Stomach (tissue), 9 donors: ENCODE measurements around the gene LUZP2. TPM values are rescaled to one million over a fixed set of nuclear protein-coding genes. Genes with fewer than 3 reads are reported as not detected.

Source experiments
- DNase-seq, 2 donors: peaks; one replicate each; pipeline versions ENCODE4 v3.0.0 to v3.0.0-alpha.2; 2013 to 2019
- H3K27ac ChIP-seq, 5 donors: fragments of 200-600 bp in 4 of 5; sonication (generic) in 4 of 5; one replicate each; pipeline ENCODE4 v1.5.1; 2013 to 2019; ENCODE audit warnings: mild to moderate bottlenecking in 1 of 5, moderate library complexity in 1 of 5
- H3K27me3 ChIP-seq, 3 donors: fragments of 200-600 bp; sonication (generic); one replicate each; pipeline ENCODE4 v1.5.1; 2017 to 2019; ENCODE audit warnings: mixed run types in 1 of 3
- H3K36me3 ChIP-seq, 4 donors: fragments of 200-600 bp; sonication (generic); 1 replicate in 3 of 4; 2 replicates in 1 of 4; pipeline ENCODE4 v1.5.1; 2016 to 2019
- H3K4me1 ChIP-seq, 4 donors: fragments of 200-600 bp; sonication (generic); one replicate each; pipeline ENCODE4 v1.5.1; 2016 to 2019
- H3K4me3 ChIP-seq, 4 donors: fragments of 200-600 bp; sonication (generic) in 3 of 4; one replicate each; pipeline ENCODE4 v1.5.1; 2016 to 2019; ENCODE audit warnings: mild to moderate bottlenecking in 1 of 4
- H3K9me3 ChIP-seq, 4 donors: fragments of 200-600 bp; sonication (generic); one replicate each; pipeline ENCODE4 v1.5.1; 2016 to 2019
- CTCF ChIP-seq, 7 experiments: fragments of 450-650 bp in 4 of 7; fragments of 200-600 bp in 3 of 7; sonication (generic) in 3 of 7; IDR thresholded peaks; one replicate each; pipeline ENCODE4 v1.5.1; 2016 to 2019; ENCODE audit warnings: antibody characterized with exemption in 7 of 7, control low read depth in 2 of 7, mild to moderate bottlenecking in 1 of 7
- EP300 ChIP-seq: sonication (generic); formaldehyde crosslinking; IDR thresholded peaks from one replicate; pipeline ENCODE4 v1.6.1; 2017; ENCODE audit warnings: antibody characterized with exemption
- POLR2A ChIP-seq, 4 donors: fragments of 450-650 bp; IDR thresholded peaks; one replicate each; pipeline ENCODE4 v1.6.1; 2016; ENCODE audit warnings: antibody characterized with exemption in 4 of 4, control low read depth in 2 of 4, mild to moderate bottlenecking in 1 of 4, moderate library complexity in 1 of 4
- POLR2AphosphoS5 ChIP-seq, 3 donors: sonication (generic); formaldehyde crosslinking; IDR thresholded peaks; one replicate each; pipeline ENCODE4 v1.6.1; 2016; ENCODE audit warnings: antibody characterized with exemption in 3 of 3
- WGBS, 5 donors: extraction: QIAGEN DNeasy Blood & Tissue Kit in 3 of 5; methylation state at CpG; one replicate each; pipeline versions ENCODE4 v1.1.5 to v1.1.7; 2013 to 2018; 5-methylcytosine and 5-hydroxymethylcytosine counted together
- intact Hi-C: fragments of 100-400 bp; cut with DNase I; formaldehyde crosslinking; loops from one replicate; pipeline ENCODE4 v1.15.1; 2023; ENCODE audit warnings: low total_unique reads
- polyA plus RNA-seq, 3 donors: library from polyadenylated mRNA; stranded (reverse); fragments of 200-250 nt; gene quantifications; one replicate each; pipeline ENCODE4 v1.2.3, GENCODE V29; 2013
- total RNA-seq, 5 donors: library from RNA; depleted of rRNA; stranded (reverse); fragments of >200 nt; gene quantifications; one replicate each; pipeline versions ENCODE4 v1.1.0 to v1.2.3, GENCODE V29; 2014 to 2016
- donor health status: healthy with polysubstance abuse.
- donor health status: Bipolar disorder and iron deficiency.
- donor health status: healthy.

The LUZP2 gene
- total and polyA plus RNA-seq, 8 donors = 0.06 to 6.8 (median 0.23) TPM; not detected in 4

GRCh38 chr11:24738972-24739371 is 242.1 kb downstream of the LUZP2 start:
- Histone ChIP-seq H3K4me1 (no peaks in the 10 kb centered on the region), H3K36me3 (no peaks in the 10 kb centered on the region), H3K27me3 (no peaks in the 10 kb centered on the region), H3K9me3 (no peaks in the 10 kb centered on the region), H3K4me3 (no peak overlapping the region), H3K27ac (no peak overlapping the region)
- intact Hi-C loops = no loop called here
- no peak for TF ChIP-seq POLR2AphosphoS5 (IDR thresholded peaks at IDR 0.05)
- TF ChIP-seq CTCF (IDR thresholded peaks at IDR 0.05) = no peak
- no peak for TF ChIP-seq EP300
- no peak for TF ChIP-seq POLR2A (IDR thresholded peaks at IDR 0.05)
- DNase-seq = no peak
- WGBS, 5 donors = 66 to 84% (median 74%) methylated on average over 2 of the region's 2 CpGs

GRCh38 chr11:24739637-24740036 is 242.8 kb downstream of the LUZP2 start:
- intact Hi-C loops = no loop called here
- no peaks in the 10 kb centered on the region for H3K4me1 ChIP-seq
- no peaks in the 10 kb centered on the region for H3K9me3 ChIP-seq
- 50 to 81% (median 56%) methylated on average over 4 of the region's 4 CpGs for WGBS, 5 donors
- H3K36me3 ChIP-seq = no peaks in the 10 kb centered on the region
- H3K27me3 ChIP-seq = no peaks in the 10 kb centered on the region
- H3K4me3 ChIP-seq = no peak overlapping the region
- no peak overlapping the region for H3K27ac ChIP-seq
- TF ChIP-seq POLR2AphosphoS5 (IDR thresholded peaks at IDR 0.05) = no peak
- no peak for TF ChIP-seq EP300
- TF ChIP-seq CTCF (IDR thresholded peaks at IDR 0.05) = no peak
- no peak for TF ChIP-seq POLR2A (IDR thresholded peaks at IDR 0.05)
- DNase-seq = no peak

- no peak for DNase-seq
- 78 to 95% (median 84%) methylated on average over 4 to 5 of the region's 5 CpGs for WGBS, 5 donors
- H3K9me3 ChIP-seq = no peaks in the 10 kb centered on the region
- no peaks in the 10 kb centered on the region for H3K36me3 ChIP-seq
- no peaks in the 10 kb centered on the region for H3K27me3 ChIP-seq
- H3K4me3 ChIP-seq = no peak overlapping the region
- no peaks in the 10 kb centered on the region for H3K4me1 ChIP-seq
- no peak overlapping the region for H3K27ac ChIP-seq
- intact Hi-C loops = no loop called here
- TF ChIP-seq POLR2A (IDR thresholded peaks at IDR 0.05) = no peak
- TF ChIP-seq CTCF (IDR thresholded peaks at IDR 0.05) = no peak
- no peak for TF ChIP-seq EP300
- TF ChIP-seq POLR2AphosphoS5 (IDR thresholded peaks at IDR 0.05) = no peak
These were observed 250.7 kb downstream of the LUZP2 start for GRCh38 chr11:24747275-24748251.

- no peak overlapping the region for H3K4me3 ChIP-seq
- H3K36me3 ChIP-seq = no peaks in the 10 kb centered on the region
- H3K27ac ChIP-seq = no peak overlapping the region
- H3K9me3 ChIP-seq = no peaks in the 10 kb centered on the region
- 69 to 88% (median 82%) methylated on average over 7 of the region's 7 CpGs for WGBS, 5 donors
- TF ChIP-seq CTCF (IDR thresholded peaks at IDR 0.05) (no peak), POLR2AphosphoS5 (IDR thresholded peaks at IDR 0.05) (no peak), EP300 (no peak), POLR2A (IDR thresholded peaks at IDR 0.05) (no peak)
- H3K27me3 ChIP-seq = no peaks in the 10 kb centered on the region
- intact Hi-C loops = no loop called here
- DNase-seq = no peak
- H3K4me1 ChIP-seq = no peaks in the 10 kb centered on the region
These were observed 251.4 kb downstream of the LUZP2 start for GRCh38 chr11:24748261-24748660.
